HepG2 (cell line): ENCODE results near the gene VARS1. TPM values are rescaled to one million over a fixed set of nuclear protein-coding genes. Genes with fewer than 3 reads are reported as not detected.

ENCODE experiments used
- BRD4 ChIP-seq: sonication (generic); formaldehyde crosslinking; IDR thresholded peaks from 2 replicates; pipeline ENCODE4 v1.4.0; 2020; ENCODE audit warnings: missing genetic modification reagents
- DMAP1 ChIP-seq: IDR thresholded peaks from 2 replicates; pipeline ENCODE4 v1.6.1; 2016
- HNRNPLL ChIP-seq: fragments of 200-400 bp; formaldehyde crosslinking; IDR thresholded peaks from 2 replicates; pipeline ENCODE4 v1.6.1; 2017; ENCODE audit warnings: mild to moderate bottlenecking, low read depth, low read length; ENCODE audit not compliant: poor library complexity, severe bottlenecking
- IKZF4 ChIP-seq: sonication (generic); formaldehyde crosslinking; IDR thresholded peaks from 2 replicates; pipeline ENCODE4 v1.5.1; 2020; ENCODE audit warnings: borderline replicate concordance, mild to moderate bottlenecking, low read depth, missing genetic modification reagents; ENCODE audit errors: not compliant biosample characterization
- KDM3A ChIP-seq: IDR thresholded peaks from 2 replicates; pipeline ENCODE4 v1.6.1; 2018; ENCODE audit warnings: low read depth, missing compliant biosample characterization
- MXD3 ChIP-seq: IDR thresholded peaks from 2 replicates; pipeline ENCODE4 v1.6.1; 2016; ENCODE audit warnings: mild to moderate bottlenecking, missing biosample characterization, missing genetic modification reagents
- NFE2L1 ChIP-seq: sonication (generic); formaldehyde crosslinking; IDR thresholded peaks from 2 replicates; pipeline ENCODE4 v1.4.0; 2020; ENCODE audit warnings: missing genetic modification reagents, mild to moderate bottlenecking, borderline replicate concordance
- PHF5A ChIP-seq: IDR thresholded peaks from one replicate; pipeline ENCODE4 v1.6.1; 2018; ENCODE audit warnings: low read depth, missing genetic modification reagents; ENCODE audit not compliant: unreplicated experiment
- PLRG1 ChIP-seq: fragments of 450-650 bp; conservative IDR thresholded peaks from 2 replicates; pipeline ENCODE4 v1.6.1; 2016
- RBFOX2 ChIP-seq: fragments of 200-400 bp; formaldehyde crosslinking; IDR thresholded peaks from 2 replicates; pipeline ENCODE4 v1.6.1; 2017; ENCODE audit warnings: low read depth, mild to moderate bottlenecking, low read length
- SP140L ChIP-seq: sonication (generic); formaldehyde crosslinking; IDR thresholded peaks from 2 replicates; pipeline ENCODE4 v1.4.0; 2020; ENCODE audit warnings: missing genetic modification reagents, borderline replicate concordance
- SPEN ChIP-seq: sonication (generic); formaldehyde crosslinking; IDR thresholded peaks from 2 replicates; pipeline ENCODE4 v1.5.1; 2020; ENCODE audit warnings: low read depth, mild to moderate bottlenecking, missing genetic modification reagents
- THAP9 ChIP-seq: sonication (generic); formaldehyde crosslinking; IDR thresholded peaks from 2 replicates; pipeline ENCODE4; 2020; ENCODE audit warnings: missing genetic modification reagents, mild to moderate bottlenecking, borderline replicate concordance
- TOE1 ChIP-seq: sonication (generic); formaldehyde crosslinking; IDR thresholded peaks from 2 replicates; pipeline ENCODE4 v1.4.0; 2020; ENCODE audit warnings: mild to moderate bottlenecking, missing genetic modification reagents
- ZKSCAN5 ChIP-seq: sonication (generic); formaldehyde crosslinking; IDR thresholded peaks from 2 replicates; pipeline ENCODE4 v1.5.1; 2020; ENCODE audit warnings: mild to moderate bottlenecking, missing genetic modification reagents
- ZNF207 ChIP-seq: fragments of 450-650 bp; IDR thresholded peaks from 2 replicates; pipeline ENCODE4 v1.6.1; 2016; ENCODE audit warnings: antibody characterized with exemption, borderline replicate concordance
- ZNF235 ChIP-seq: sonication (generic); formaldehyde crosslinking; IDR thresholded peaks from 2 replicates; pipeline ENCODE4 v1.8.1; 2023; ENCODE audit warnings: mild to moderate bottlenecking, missing genetic modification reagents, borderline replicate concordance
- ZNF543 ChIP-seq: sonication (generic); formaldehyde crosslinking; IDR thresholded peaks from 2 replicates; pipeline ENCODE4 v1.4.0; 2020; ENCODE audit warnings: mild to moderate bottlenecking, missing genetic modification reagents
- ZNF629 ChIP-seq: sonication (generic); formaldehyde crosslinking; conservative IDR thresholded peaks from 2 replicates; pipeline ENCODE4 v1.5.0; 2020; ENCODE audit warnings: missing genetic modification reagents
- ZNF660 ChIP-seq: sonication (generic); formaldehyde crosslinking; IDR thresholded peaks from 2 replicates; pipeline ENCODE4 v1.5.1; 2020; ENCODE audit warnings: mild to moderate bottlenecking, low read depth, missing genetic modification reagents, borderline replicate concordance
- ZNF782 ChIP-seq: sonication (generic); formaldehyde crosslinking; IDR thresholded peaks from 2 replicates; pipeline ENCODE4 v1.4.0; 2020; ENCODE audit warnings: missing genetic modification reagents, mild to moderate bottlenecking, borderline replicate concordance
- ZSCAN9 ChIP-seq: IDR thresholded peaks from 2 replicates; pipeline ENCODE4 v1.6.1; 2016; ENCODE audit warnings: borderline replicate concordance
- polyA plus RNA-seq, 8 experiments: library from polyadenylated mRNA; depleted of rRNA in 3 of 8; stranded (reverse) in 7 of 8; unstranded in 1 of 8; fragments of >200 nt; fragmentation: Illumina TruSeq in 4 of 8; extraction: Trizol in 4 of 8; gene quantifications; 2 replicates each; pipeline versions ENCODE4 v1.2.1 to v1.2.3, GENCODE V29; 2011 to 2016; ENCODE audit warnings: low read depth in 4 of 8, missing spikeins in 1 of 8, mixed read lengths in 1 of 8; ENCODE audit not compliant: insufficient read depth in 1 of 8
- total RNA-seq, 5 experiments: library from RNA; depleted of rRNA; stranded (reverse); fragments of >200 nt; fragmentation: Illumina TruSeq; extraction: Trizol; gene quantifications; 2 replicates each; pipeline ENCODE4 v1.2.3, GENCODE V29; 2016; ENCODE audit warnings: low read depth in 1 of 5
- TF ChIP-seq, protein P1 (sequence below): sonication (generic); IDR thresholded peaks from 2 replicates; pipeline ENCODE4 v1.6.1; 2016; ENCODE audit warnings: low read depth, borderline replicate concordance
- TF ChIP-seq, protein P2 (sequence below): IDR thresholded peaks from 2 replicates; pipeline ENCODE4 v1.6.1; 2016; ENCODE audit warnings: control low read depth

VARS1 gene
- total and polyA plus RNA-seq, 2 of the 13 experiments (the other 11 are each of a cell fraction or from before 2014, with no cell fraction given) = 14.7 to 56.1 TPM

DNA sequence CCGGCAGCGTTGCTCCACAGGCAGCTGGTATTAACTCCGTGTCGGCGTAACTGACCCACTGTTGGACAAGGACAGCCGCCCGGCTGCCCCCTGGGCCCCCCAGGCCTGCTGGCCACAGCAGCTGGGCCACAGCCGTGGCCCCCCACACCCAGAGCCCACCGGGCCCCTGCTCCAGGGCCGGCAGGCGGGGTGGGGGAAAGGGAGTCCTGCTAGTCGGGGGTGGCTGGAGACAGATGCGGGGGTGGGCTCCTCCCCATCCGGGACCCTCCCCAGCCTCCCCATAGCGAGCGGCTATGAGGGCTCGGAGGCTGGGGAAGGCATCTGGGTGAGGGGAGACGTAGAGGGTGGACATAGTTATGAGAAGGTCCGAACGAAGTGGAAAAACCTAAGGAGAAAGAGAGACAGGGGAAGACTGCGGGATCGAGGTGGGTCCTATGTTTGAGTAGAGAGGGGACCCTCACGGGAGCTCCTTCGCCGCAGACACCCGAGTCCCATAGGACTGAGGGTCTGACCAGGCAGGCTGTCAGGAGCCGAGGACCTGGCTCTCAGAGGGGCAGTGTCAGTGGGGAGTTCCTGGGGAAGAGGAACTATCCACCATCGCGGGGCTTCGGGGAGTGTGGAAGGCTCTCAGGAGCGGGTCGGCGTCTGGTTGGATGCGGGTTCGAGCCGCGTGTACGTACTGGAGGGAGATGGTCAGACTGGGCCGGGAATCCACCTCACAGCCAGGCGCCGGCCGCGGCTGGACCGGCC lies 511 bp downstream of the VARS1 start (continued):
- TF ChIP-seq SP140L (CRISPR knock-in tag) = 0 out of 2 replicates have a peak, but pooled peaks have one; percentile 15
- TF ChIP-seq ZNF660 (CRISPR knock-in tag) = no peak
- peak; percentile 15; the same call in 1 of the 2 replicates for TF ChIP-seq NFE2L1 (CRISPR knock-in tag)
- 0 out of 2 replicates have a peak, but pooled peaks have one; percentile 16 for TF ChIP-seq ZKSCAN5 (CRISPR knock-in tag)
- no peak for TF ChIP-seq DMAP1 (CRISPR knock-in tag)
- no peak for TF ChIP-seq PHF5A (CRISPR knock-in tag)
- TF ChIP-seq ZNF782 (CRISPR knock-in tag) = peak; percentile 16; the same call in 1 of the 2 replicates
- TF ChIP-seq RBFOX2 = peak; percentile 93; the same call in 1 of the 2 replicates
- no peak for TF ChIP-seq SPEN (CRISPR knock-in tag)
- TF ChIP-seq HNRNPLL = no peak
- no peak for TF ChIP-seq KDM3A (CRISPR knock-in tag)
- TF ChIP-seq, protein P1, sequence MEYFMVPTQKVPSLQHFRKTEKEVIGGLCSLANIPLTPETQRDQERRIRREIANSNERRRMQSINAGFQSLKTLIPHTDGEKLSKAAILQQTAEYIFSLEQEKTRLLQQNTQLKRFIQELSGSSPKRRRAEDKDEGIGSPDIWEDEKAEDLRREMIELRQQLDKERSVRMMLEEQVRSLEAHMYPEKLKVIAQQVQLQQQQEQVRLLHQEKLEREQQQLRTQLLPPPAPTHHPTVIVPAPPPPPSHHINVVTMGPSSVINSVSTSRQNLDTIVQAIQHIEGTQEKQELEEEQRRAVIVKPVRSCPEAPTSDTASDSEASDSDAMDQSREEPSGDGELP = 0 out of 2 replicates have a peak, but pooled peaks have one; percentile 29
- no peak for TF ChIP-seq TOE1 (CRISPR knock-in tag)
- no peak for TF ChIP-seq PLRG1
- no peak; the same call in 1 of the 2 replicates for TF ChIP-seq MXD3 (CRISPR knock-in tag)
- TF ChIP-seq, protein P2, sequence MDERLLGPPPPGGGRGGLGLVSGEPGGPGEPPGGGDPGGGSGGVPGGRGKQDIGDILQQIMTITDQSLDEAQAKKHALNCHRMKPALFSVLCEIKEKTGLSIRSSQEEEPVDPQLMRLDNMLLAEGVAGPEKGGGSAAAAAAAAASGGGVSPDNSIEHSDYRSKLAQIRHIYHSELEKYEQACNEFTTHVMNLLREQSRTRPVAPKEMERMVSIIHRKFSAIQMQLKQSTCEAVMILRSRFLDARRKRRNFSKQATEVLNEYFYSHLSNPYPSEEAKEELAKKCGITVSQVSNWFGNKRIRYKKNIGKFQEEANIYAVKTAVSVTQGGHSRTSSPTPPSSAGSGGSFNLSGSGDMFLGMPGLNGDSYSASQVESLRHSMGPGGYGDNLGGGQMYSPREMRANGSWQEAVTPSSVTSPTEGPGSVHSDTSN (CRISPR knock-in tag) = no peak
- no peak; the same call in 1 of the 2 replicates for TF ChIP-seq BRD4 (CRISPR knock-in tag)
- peak; percentile 49; the same call in 1 of the 2 replicates for TF ChIP-seq ZNF543 (CRISPR knock-in tag)
- peak; percentile 62; the same call in 1 of the 2 replicates for TF ChIP-seq ZNF235
- no peak for TF ChIP-seq ZNF207
- no peak for TF ChIP-seq THAP9
- TF ChIP-seq IKZF4 (CRISPR knock-in tag) = no peak
- no peak for TF ChIP-seq ZNF629 (CRISPR knock-in tag)
- TF ChIP-seq ZSCAN9 (CRISPR knock-in tag) = peak; percentile 50; the same call in 1 of the 2 replicates
